HepG2 (cell line): ENCODE measurements around the gene TH.

Source experiments
- BCL6 ChIP-seq: IDR thresholded peaks from 2 replicates; pipeline ENCODE4 v1.6.1; 2016; ENCODE audit warnings: missing genetic modification reagents, missing compliant biosample characterization
- BHLHE40 ChIP-seq: IDR thresholded peaks from 2 replicates; pipeline ENCODE4 v1.6.1; 2011; ENCODE audit warnings: low read length, improper control_type of control experiment
- HNRNPK ChIP-seq: fragments of 200-400 bp; formaldehyde crosslinking; IDR thresholded peaks from 2 replicates; pipeline ENCODE4 v1.6.1; 2018; ENCODE audit warnings: low read length, low read depth, moderate library complexity, mild to moderate bottlenecking; ENCODE audit not compliant: poor library complexity, severe bottlenecking
- NPAS2 ChIP-seq: sonication (generic); formaldehyde crosslinking; IDR thresholded peaks from 2 replicates; pipeline ENCODE4 v1.8.0; 2022; ENCODE audit warnings: mild to moderate bottlenecking, missing genetic modification reagents, borderline replicate concordance
- POLR2A ChIP-seq, 2 experiments: IDR thresholded peaks; 2 replicates each; pipeline ENCODE4 v1.6.1; 2011; ENCODE audit warnings: low read depth in 2 of 2, low read length in 2 of 2, mild to moderate bottlenecking in 1 of 2, moderate library complexity in 1 of 2; ENCODE audit not compliant: insufficient read depth in 1 of 2
- POLR2AphosphoS5 ChIP-seq: IDR thresholded peaks from 2 replicates; pipeline ENCODE4 v1.6.1; 2012; ENCODE audit warnings: low read depth, low read length
- SP2 ChIP-seq: sonication (generic); formaldehyde crosslinking; IDR thresholded peaks from 2 replicates; pipeline ENCODE4 v1.5.1; 2020; ENCODE audit warnings: mild to moderate bottlenecking, missing genetic modification reagents
- YEATS4 ChIP-seq: sonication (generic); formaldehyde crosslinking; IDR thresholded peaks from 2 replicates; pipeline ENCODE4 v1.4.0; 2020; ENCODE audit warnings: missing genetic modification reagents, borderline replicate concordance
- TF ChIP-seq, protein P1 (sequence below): sonication (generic); formaldehyde crosslinking; IDR thresholded peaks from 2 replicates; pipeline ENCODE4 v1.5.0; 2020; ENCODE audit warnings: mild to moderate bottlenecking, missing genetic modification reagents, moderate library complexity

DNA sequence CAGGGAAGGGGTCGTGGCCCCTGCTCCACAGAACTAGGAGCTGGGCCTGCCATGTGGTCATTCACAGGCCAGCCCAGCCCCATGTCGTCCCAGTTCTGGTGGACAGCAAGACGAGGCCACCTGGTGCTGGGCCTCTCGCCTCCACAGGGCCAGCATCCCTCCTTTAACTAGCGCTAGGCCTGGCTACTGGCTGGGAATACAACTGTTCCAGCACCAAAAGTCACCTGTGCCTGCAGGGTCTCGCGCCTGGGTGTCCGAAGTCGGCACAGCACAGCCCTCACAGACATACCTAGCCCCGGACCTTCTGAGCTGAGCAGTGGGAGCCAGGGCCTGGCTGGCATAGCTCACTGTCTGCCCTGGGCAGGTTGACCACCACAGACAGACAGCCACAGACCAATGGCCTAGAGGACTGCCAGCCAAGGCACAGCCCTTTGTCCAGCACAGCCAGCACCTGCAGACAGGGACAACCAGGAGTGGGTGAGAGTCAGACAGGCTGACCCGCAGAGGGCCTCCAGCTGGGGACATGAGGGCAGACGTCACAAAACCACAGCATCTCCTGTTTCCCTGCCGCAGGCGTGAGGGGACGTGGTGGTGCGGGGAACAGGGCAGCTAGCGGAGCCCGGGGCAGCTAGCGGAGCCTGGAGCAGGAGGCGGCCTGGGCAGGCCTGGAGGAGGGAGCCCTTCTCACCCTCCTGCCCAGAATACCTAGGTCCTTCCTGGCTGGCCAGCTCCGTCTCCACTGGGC is 27.2 kb upstream of the TH start:
- TF ChIP-seq, protein P1, sequence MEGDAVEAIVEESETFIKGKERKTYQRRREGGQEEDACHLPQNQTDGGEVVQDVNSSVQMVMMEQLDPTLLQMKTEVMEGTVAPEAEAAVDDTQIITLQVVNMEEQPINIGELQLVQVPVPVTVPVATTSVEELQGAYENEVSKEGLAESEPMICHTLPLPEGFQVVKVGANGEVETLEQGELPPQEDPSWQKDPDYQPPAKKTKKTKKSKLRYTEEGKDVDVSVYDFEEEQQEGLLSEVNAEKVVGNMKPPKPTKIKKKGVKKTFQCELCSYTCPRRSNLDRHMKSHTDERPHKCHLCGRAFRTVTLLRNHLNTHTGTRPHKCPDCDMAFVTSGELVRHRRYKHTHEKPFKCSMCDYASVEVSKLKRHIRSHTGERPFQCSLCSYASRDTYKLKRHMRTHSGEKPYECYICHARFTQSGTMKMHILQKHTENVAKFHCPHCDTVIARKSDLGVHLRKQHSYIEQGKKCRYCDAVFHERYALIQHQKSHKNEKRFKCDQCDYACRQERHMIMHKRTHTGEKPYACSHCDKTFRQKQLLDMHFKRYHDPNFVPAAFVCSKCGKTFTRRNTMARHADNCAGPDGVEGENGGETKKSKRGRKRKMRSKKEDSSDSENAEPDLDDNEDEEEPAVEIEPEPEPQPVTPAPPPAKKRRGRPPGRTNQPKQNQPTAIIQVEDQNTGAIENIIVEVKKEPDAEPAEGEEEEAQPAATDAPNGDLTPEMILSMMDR (CRISPR knock-in tag), result no peak
- TF ChIP-seq BCL6 (CRISPR knock-in tag), result no peak
- no peak for TF ChIP-seq BHLHE40
- TF ChIP-seq HNRNPK, result no peak
- no peak for TF ChIP-seq POLR2AphosphoS5
- no peak for TF ChIP-seq SP2 (CRISPR knock-in tag)
- no peak for TF ChIP-seq YEATS4
- TF ChIP-seq NPAS2 (CRISPR knock-in tag), result no peak
- TF ChIP-seq POLR2A (IDR thresholded peaks at IDR 0.05; ENCODE audit: insufficient read depth in 1 of 2, low read depth in 2 of 2, low read length in 2 of 2), result no peak
